GM18868 (cell line): ENCODE measurements around the gene FAM53B.

Experiments used
- ATAC-seq: cut with Tn5 transposase; IDR thresholded peaks from one replicate; pipeline ENCODE4 v1.9.1; 2021; ENCODE audit warnings: mild to moderate bottlenecking, moderate library complexity; ENCODE audit not compliant: unreplicated experiment

Gene FAM53B

DNA sequence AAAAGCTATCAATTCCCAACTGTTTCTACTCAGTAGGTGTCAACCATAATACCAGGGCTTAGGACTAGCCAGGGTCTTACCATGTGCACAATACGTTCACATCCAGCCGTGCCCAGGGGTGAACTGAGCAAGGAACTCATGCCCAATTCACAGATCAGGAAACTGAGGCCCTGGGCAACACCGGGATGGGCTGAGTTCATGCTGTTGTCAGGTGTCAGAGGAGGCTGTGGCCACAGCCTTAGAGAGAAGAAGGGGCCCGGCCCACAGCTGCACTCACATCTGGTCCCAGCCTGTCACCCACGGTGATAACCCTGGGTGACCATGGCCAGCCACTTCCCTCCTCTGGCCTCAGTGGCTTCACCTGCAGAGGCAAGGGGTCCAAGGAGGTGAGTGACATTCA lies 92.0 kb downstream of the FAM53B start:
- ATAC-seq, result no peak

- no peak for ATAC-seq
Observed at GRCh38 chr10:124651402-124651891, 92.7 kb downstream of the FAM53B start.

- no peak for ATAC-seq
Observed at GRCh38 chr10:124650820-124651401, 93.3 kb downstream of the FAM53B start.

GRCh38 chr10:124650263-124650662 lies 93.9 kb downstream of the FAM53B start:
- no peak for ATAC-seq

DNA sequence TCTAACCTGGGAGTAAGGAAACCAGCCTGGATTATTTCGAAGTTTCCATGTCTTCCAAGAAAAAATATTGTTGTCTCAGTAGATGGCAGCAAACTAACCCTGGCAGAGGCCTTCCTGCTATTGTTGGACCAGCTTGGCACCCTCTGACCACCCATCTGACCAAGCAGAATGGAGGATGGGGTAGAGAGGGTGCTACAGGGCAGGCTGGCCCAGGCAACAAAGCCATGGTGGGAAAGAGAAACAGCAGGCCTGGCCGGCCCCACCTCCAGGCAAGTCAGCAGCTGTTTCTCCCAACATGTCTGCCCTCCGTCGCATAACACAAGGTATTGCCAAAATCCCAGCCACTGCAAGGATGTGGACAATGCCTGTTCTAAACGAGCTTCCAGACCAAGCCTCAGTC lies 95.0 kb downstream of the FAM53B start:
- no peak for ATAC-seq

DNA sequence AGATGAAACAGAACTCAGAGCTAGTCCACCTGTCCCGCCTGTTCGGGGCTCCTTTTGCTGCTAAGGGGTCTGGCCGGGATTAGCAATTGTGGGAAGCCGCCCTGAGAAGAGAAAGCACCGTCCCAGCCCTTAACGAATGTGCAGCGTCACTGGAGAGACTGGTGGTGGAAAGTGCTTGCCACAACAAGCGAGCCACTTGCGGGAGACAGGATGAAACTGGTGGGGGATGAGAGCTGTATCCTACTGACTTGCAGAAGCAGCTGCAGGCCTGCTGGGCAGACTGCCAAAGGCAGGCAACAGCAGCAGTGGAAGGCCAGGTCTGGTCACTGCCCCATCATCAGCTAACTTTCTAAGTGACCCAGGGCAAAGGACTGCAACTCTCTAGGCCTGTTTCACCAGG lies 95.4 kb downstream of the FAM53B start:
- no peak for ATAC-seq

DNA sequence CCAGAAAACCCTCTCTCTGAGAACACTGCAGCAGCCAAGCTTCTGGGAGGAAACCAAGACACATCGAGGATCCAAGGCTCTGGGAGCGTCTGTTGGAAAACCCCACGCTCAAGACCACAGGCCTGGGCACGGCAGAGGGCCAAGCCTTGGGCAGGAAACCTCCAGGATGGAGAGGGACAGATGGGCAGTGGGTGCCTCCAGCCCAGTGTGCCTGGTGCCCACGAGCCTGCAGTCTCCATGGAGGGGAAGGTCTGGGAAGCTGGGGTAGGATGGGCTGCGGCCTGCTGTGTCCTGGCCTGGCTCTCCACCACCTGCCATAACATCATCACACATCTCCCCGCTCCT lies 96.1 kb downstream of the FAM53B start:
- ATAC-seq, result no peak

- ATAC-seq, result peak; percentile 55
Observed at GRCh38 chr10:124647421-124648130, 96.6 kb downstream of the FAM53B start.

- no peak for ATAC-seq
Observed at GRCh38 chr10:124646483-124647352, 97.5 kb downstream of the FAM53B start.

- no peak for ATAC-seq
Observed at GRCh38 chr10:124645467-124646095, 98.6 kb downstream of the FAM53B start.

GRCh38 chr10:124644771-124645415 lies 99.3 kb downstream of the FAM53B start:
- no peak for ATAC-seq

- no peak for ATAC-seq
Observed at GRCh38 chr10:124644236-124644635, 99.9 kb downstream of the FAM53B start.

GRCh38 chr10:124643330-124644009 lies 100.7 kb downstream of the FAM53B start:
- no peak for ATAC-seq

GRCh38 chr10:124642088-124642710 lies 102.0 kb downstream of the FAM53B start:
- ATAC-seq, result no peak

- ATAC-seq, result peak; percentile 59
Observed at GRCh38 chr10:124641282-124642087, 102.7 kb downstream of the FAM53B start.

GRCh38 chr10:124640538-124641231 lies 103.5 kb downstream of the FAM53B start:
- ATAC-seq, result peak; percentile 56

DNA sequence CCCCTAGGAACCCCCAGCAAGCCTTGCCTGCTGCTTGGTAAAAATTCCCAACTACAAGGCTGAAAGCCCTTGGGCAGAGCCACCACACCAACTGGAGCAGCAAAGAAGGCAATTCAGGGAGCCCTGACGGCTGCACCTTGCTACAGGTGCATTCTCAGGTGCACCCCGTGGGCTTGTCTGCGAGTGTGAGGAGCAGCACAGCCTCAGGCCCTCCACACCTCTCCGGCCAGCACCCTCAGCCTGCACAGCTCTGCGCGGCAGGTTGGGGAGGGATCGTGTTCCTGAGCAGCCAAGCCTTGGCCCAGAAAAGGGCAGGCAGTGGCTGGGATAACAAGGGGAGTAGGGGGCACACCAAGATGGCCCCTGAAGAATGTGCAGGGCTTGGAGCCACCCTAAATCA lies 104.1 kb downstream of the FAM53B start:
- no peak for ATAC-seq

DNA sequence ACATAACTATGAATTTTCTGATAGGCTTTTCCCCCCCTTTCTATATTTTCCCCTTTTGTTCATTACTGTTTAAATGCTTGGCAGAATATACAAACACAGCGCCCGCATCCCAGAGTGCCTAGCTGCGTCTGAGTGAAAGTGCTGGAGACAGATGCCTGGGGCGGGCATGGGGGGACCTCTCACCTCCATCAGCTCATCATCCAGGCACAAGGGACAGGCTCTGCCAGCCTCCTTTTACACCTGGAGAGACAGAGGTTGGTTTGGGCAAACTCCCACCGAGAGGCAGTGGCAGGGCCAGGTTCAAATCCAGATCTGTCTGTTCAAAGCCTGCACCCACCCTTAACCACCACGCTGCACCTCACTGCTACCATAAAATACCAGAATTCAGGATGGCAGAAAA lies 104.5 kb downstream of the FAM53B start:
- no peak for ATAC-seq
